Measurements from ENCODE around the gene FUCA1. TPM values are rescaled to one million over a fixed set of nuclear protein-coding genes. Genes with fewer than 3 reads are reported as not detected.

The FUCA1 gene
- total and polyA plus RNA-seq, 2 of the 8 experiments (the other 6 are each of a cell fraction or from before 2014, with no cell fraction given): 5.9 to 6.4 TPM

DNA sequence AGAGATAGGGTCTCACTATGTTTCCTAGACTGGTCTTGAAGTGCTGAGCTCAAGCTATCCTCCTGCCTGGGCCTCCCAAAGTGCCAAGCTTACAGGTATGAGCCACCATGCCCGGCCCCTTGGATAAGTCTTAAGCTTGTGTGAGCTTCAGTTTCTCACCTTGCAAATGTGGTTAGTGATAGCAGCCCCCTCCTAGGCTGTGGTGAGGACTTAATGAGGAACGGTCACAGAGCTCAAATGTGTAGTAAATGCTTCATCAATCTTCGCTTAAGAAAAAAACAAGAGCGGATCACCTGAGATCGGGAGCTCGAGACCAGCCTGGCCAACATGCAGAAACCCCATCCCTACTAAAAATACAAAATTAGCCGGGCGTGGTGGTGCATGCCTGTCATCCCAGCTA is 42.1 kb upstream of the FUCA1 start:
- Histone ChIP-seq H3K4me2 (ENCODE audit: insufficient read depth in 1 of 2, low read depth in 2 of 2, low read length in 2 of 2) (no peak overlapping the region), H2BK12ac (ENCODE audit: low read depth, low read length) (no peak overlapping the region), H3K14ac (ENCODE audit: insufficient read length) (no peak overlapping the region), H3K56ac (replicated peaks; ENCODE audit: insufficient read length, low read depth, low read length) (no peak overlapping the region), H2BK15ac (ENCODE audit: low read length) (no peak overlapping the region), H2BK5ac (ENCODE audit: low read depth, low read length) (no peak overlapping the region), H3K4me1 (replicated peaks in 1 of 4; ENCODE audit: control insufficient read depth in 3 of 4, insufficient read depth in 4 of 4, low read length in 3 of 4) (peaks cover 0 to 2% (median 0%) of the 10 kb centered on the region in 4 experiments; a peak in 2 of 7 replicates), H3K36me3 (ENCODE audit: control insufficient read depth in 2 of 4, insufficient read depth in 4 of 4, low read length in 3 of 4) (no peaks in the 10 kb centered on the region; a peak in 1 of 8 replicates), H3K9me3 (ENCODE audit: insufficient read depth in 2 of 2, low read depth in 1 of 2, low read length in 1 of 2) (no peaks in the 10 kb centered on the region), H3K79me2 (ENCODE audit: control insufficient read depth in 1 of 2, insufficient read depth in 2 of 2, low read length in 2 of 2) (no peaks in the 10 kb centered on the region), H2BK20ac (ENCODE audit: low read length) (no peak overlapping the region), H3K79me1 (ENCODE audit: low read depth, low read length) (no peaks in the 10 kb centered on the region), H4K91ac (replicated peaks; ENCODE audit: insufficient read length, low read length) (no peak overlapping the region), H3K27ac (ENCODE audit: low read depth, low read length) (no peak overlapping the region), H4K8ac (ENCODE audit: extremely low read depth, insufficient read depth, low read length) (no peak overlapping the region), H4K20me1 (replicated peaks in 1 of 2; ENCODE audit: control insufficient read depth in 1 of 2, insufficient read depth in 2 of 2, low read length in 2 of 2) (no peaks in the 10 kb centered on the region), H4K5ac (ENCODE audit: insufficient read length, low read depth, low read length) (no peak overlapping the region), H3K27me3 (replicated peaks in 1 of 4; ENCODE audit: control insufficient read depth in 3 of 4, extremely low read depth in 1 of 4, insufficient read depth in 3 of 4, low read length in 3 of 4) (0 out of 7 replicates have a peak, but pooled peaks cover 0 to 2% (median under 1%) of the 10 kb centered on the region in 4 experiments), H3K18ac (ENCODE audit: extremely low read depth, low read length) (no peak overlapping the region), H3K4me3 (ENCODE audit: extremely low read depth in 1 of 4, insufficient read depth in 2 of 4, low read depth in 3 of 4, low read length in 4 of 4) (no peak overlapping the region), H3K23me2 (ENCODE audit: low read depth, low read length) (no peaks in the 10 kb centered on the region), H2AFZ (ENCODE audit: low read length) (no peak overlapping the region), H3K23ac (ENCODE audit: insufficient read length) (no peak overlapping the region), H3K4ac (replicated peaks; ENCODE audit: insufficient read length, low read depth, low read length) (no peak overlapping the region), H2BK120ac (replicated peaks; ENCODE audit: low read depth, low read length) (no peak overlapping the region), H3K9ac (replicated peaks in 1 of 4; ENCODE audit: extremely low read depth in 1 of 4, low read depth in 3 of 4, low read length in 3 of 4) (no peak overlapping the region), H2AK5ac (ENCODE audit: low read depth, low read length) (no peak overlapping the region)
- TF ChIP-seq SAP30 (IDR thresholded peaks at IDR 0.05; ENCODE audit: insufficient read depth, insufficient replicate concordance, low read length) (no peak), BRCA1 (IDR thresholded peaks at IDR 0.05; ENCODE audit: low read depth, low read length) (no peak), EP300 (IDR thresholded peaks at IDR 0.05; ENCODE audit: borderline replicate concordance in 1 of 2, low read depth in 2 of 2, low read length in 2 of 2) (no peak), NANOG (IDR thresholded peaks at IDR 0.05; ENCODE audit: insufficient read depth, low read depth, low read length, poor library complexity, severe bottlenecking) (no peak), CBX8 (IDR thresholded peaks at IDR 0.05; ENCODE audit: borderline replicate concordance, low read depth, low read length) (no peak), HDAC2 (IDR thresholded peaks at IDR 0.05; ENCODE audit: borderline replicate concordance in 1 of 2, low read depth in 2 of 2, low read length in 2 of 2) (no peak), TBP (IDR thresholded peaks at IDR 0.05; ENCODE audit: low read depth, low read length) (no peak), KDM5A (IDR thresholded peaks at IDR 0.05; ENCODE audit: low read length) (no peak)
- TF ChIP-seq, protein P1, sequence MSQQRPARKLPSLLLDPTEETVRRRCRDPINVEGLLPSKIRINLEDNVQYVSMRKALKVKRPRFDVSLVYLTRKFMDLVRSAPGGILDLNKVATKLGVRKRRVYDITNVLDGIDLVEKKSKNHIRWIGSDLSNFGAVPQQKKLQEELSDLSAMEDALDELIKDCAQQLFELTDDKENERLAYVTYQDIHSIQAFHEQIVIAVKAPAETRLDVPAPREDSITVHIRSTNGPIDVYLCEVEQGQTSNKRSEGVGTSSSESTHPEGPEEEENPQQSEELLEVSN (IDR thresholded peaks at IDR 0.05): no peak
- POLR2A ChIA-PET (ENCODE audit: partially characterized antibody): interaction anchor here (1.1 kb wide), 1 partner anchor 27 kb away, joined by 3 read pairs; no protein-coding TSS in a partner anchor
- DNase-seq (ENCODE audit: low read depth in 1 of 2, low spot score in 2 of 2): no peak
- WGBS, 2 experiments (ENCODE audit: extremely low coverage in 1 of 2, insufficient coverage in 1 of 2, insufficient read length in 1 of 2, insufficient replicate concordance in 2 of 2, low coverage in 1 of 2, low lambda C conversion rate in 2 of 2, missing lambda C conversion rate in 1 of 2): 93% methylated on average over 8 of the region's 8 CpGs; no CpG with 5 or more reads in 1 of the 2 experiments
- no peak for FAIRE-seq
- CTCF ChIA-PET (ENCODE audit: partially characterized antibody): interaction anchor here (0.6 to 5.1 kb wide), 4 partner anchors 14 to 100 kb away, joined by 3 to 28 read pairs (median 4); no protein-coding TSS in a partner anchor

Data from H1 (cell line).